PC-3 (cell line): Measurements from ENCODE around the gene DPYSL3. TPM values are rescaled to one million over a fixed set of nuclear protein-coding genes. Genes with fewer than 3 reads are reported as not detected.
A peak's percentile ranks its signal among the peaks of the same experiment; 100 is the strongest.

Source experiments
- ATAC-seq: fragments of 200-7000 bp; cut with Tn5 transposase; 2 replicates; pipeline ENCODE4 v1.9.1; 2020; ENCODE audit warnings: mild to moderate bottlenecking, moderate library complexity
- BruUV-seq: library from RNA; stranded (reverse); fragments of 400-500 nt; replicated peaks from 2 replicates; lab custom pipeline; 2021; lab: Mats Ljungman, UMichigan
- CTCF ChIA-PET: fragments of 300-600 bp; sonication (Branson Sonifier 250); formaldehyde crosslinking; loops from one replicate; lab custom pipeline; 2022; ENCODE audit warnings: antibody characterized with exemption; lab: Charles Lee
- POLR2A ChIA-PET: fragments of 300-600 bp; sonication (Branson Sonifier 250); formaldehyde crosslinking; loops from one replicate; lab custom pipeline; 2022; ENCODE audit warnings: antibody characterized with exemption; ENCODE audit not compliant: unreplicated experiment; lab: Charles Lee
- DNase-seq: peaks from one replicate; pipeline ENCODE4 v3.0.0-alpha.2; 2015
- H2AFZ ChIP-seq: fragments of 300-600 bp; sonication (generic); 2 replicates; pipeline ENCODE4 v1.6.0; 2016; ENCODE audit warnings: antibody characterized with exemption, low read length
- H3F3A ChIP-seq: fragments of 300-600 bp; sonication (generic); one replicate; pipeline ENCODE4 v1.6.0; 2017; ENCODE audit warnings: antibody characterized with exemption, low read length, control low read depth, mild to moderate bottlenecking; ENCODE audit not compliant: unreplicated experiment
- H3K27ac ChIP-seq: fragments of 300-600 bp; sonication (generic); 2 replicates; pipeline ENCODE4 v1.5.1; 2016; ENCODE audit warnings: mild to moderate bottlenecking, low read length
- H3K27me3 ChIP-seq: fragments of 300-600 bp; sonication (generic); 2 replicates; pipeline ENCODE4 v1.6.1; 2016; ENCODE audit warnings: low read length, mixed read lengths
- H3K36me3 ChIP-seq: fragments of 300-600 bp; sonication (generic); 2 replicates; pipeline ENCODE4 v1.6.1; 2016; ENCODE audit warnings: low read depth, mixed run types, low read length, mixed read lengths
- H3K4me1 ChIP-seq: fragments of 300-600 bp; sonication (generic); 2 replicates; pipeline ENCODE4 v1.5.1; 2016; ENCODE audit warnings: low read length; ENCODE audit not compliant: insufficient read depth
- H3K4me2 ChIP-seq: fragments of 300-600 bp; sonication (generic); 2 replicates; pipeline ENCODE4 v1.6.0; 2016; ENCODE audit warnings: low read length
- H3K4me3 ChIP-seq: fragments of 300-600 bp; sonication (generic); 2 replicates; pipeline ENCODE4 v1.5.1; 2016; ENCODE audit warnings: mild to moderate bottlenecking, low read length, mixed read lengths
- H3K79me2 ChIP-seq: fragments of 300-600 bp; sonication (generic); 2 replicates; pipeline ENCODE4 v1.6.1; 2017; ENCODE audit warnings: low read length, mixed read lengths
- H3K9ac ChIP-seq: fragments of 300-600 bp; sonication (generic); 2 replicates; pipeline ENCODE4 v1.6.0; 2016; ENCODE audit warnings: mild to moderate bottlenecking, low read length
- H3K9me2 ChIP-seq: fragments of 300-600 bp; sonication (generic); replicated peaks from 2 replicates; pipeline ENCODE4 v1.6.1; 2016; ENCODE audit warnings: mixed run types, low read length, mixed read lengths
- H3K9me3 ChIP-seq: fragments of 300-600 bp; sonication (generic); 2 replicates; pipeline ENCODE4 v1.6.1; 2016; ENCODE audit warnings: low read length, mixed read lengths
- H4K20me1 ChIP-seq: fragments of 300-600 bp; sonication (generic); 2 replicates; pipeline ENCODE4 v1.6.1; 2016; ENCODE audit warnings: low read length, mixed read lengths
- EZH2 ChIP-seq: fragments of 300-600 bp; sonication (generic); IDR thresholded peaks from one replicate; pipeline ENCODE4 v1.6.1; 2017; ENCODE audit warnings: antibody characterized with exemption, mild to moderate bottlenecking, low read length; ENCODE audit not compliant: unreplicated experiment
- EZH2phosphoT487 ChIP-seq: fragments of 300-600 bp; sonication (generic); IDR thresholded peaks from 2 replicates; pipeline ENCODE4 v1.6.1; 2018; ENCODE audit warnings: mild to moderate bottlenecking, antibody characterized with exemption, low read length, borderline replicate concordance
- intact Hi-C: fragments of 100-400 bp; cut with micrococcal nuclease; formaldehyde crosslinking; loops from 2 replicates; pipeline ENCODE4 v1.9.0; 2023
- total RNA-seq: library from RNA; depleted of rRNA; stranded (reverse); fragments of >200 nt; gene quantifications from 2 replicates; pipeline ENCODE4 v1.2.3, GENCODE V29; 2014
- TF ChIP-seq, protein P1 (sequence below): fragments of 300-600 bp; sonication (generic); conservative IDR thresholded peaks from 2 replicates; pipeline ENCODE4 v1.5.1; 2017; ENCODE audit warnings: antibody characterized with exemption, low read depth, mild to moderate bottlenecking, low read length

The DPYSL3 gene
- total RNA-seq, 1 experiment from 2014 or later = 20.6 TPM

GRCh38 chr5:147361441-147362175 is 148.3 kb downstream of the DPYSL3 start:
- H3F3A ChIP-seq = no peaks in the 10 kb centered on the region
- H3K9ac ChIP-seq = no peak overlapping the region
- DNase-seq = peak; percentile 29
- TF ChIP-seq EZH2phosphoT487 (no peak), EZH2 (no peak)
- TF ChIP-seq, protein P1, sequence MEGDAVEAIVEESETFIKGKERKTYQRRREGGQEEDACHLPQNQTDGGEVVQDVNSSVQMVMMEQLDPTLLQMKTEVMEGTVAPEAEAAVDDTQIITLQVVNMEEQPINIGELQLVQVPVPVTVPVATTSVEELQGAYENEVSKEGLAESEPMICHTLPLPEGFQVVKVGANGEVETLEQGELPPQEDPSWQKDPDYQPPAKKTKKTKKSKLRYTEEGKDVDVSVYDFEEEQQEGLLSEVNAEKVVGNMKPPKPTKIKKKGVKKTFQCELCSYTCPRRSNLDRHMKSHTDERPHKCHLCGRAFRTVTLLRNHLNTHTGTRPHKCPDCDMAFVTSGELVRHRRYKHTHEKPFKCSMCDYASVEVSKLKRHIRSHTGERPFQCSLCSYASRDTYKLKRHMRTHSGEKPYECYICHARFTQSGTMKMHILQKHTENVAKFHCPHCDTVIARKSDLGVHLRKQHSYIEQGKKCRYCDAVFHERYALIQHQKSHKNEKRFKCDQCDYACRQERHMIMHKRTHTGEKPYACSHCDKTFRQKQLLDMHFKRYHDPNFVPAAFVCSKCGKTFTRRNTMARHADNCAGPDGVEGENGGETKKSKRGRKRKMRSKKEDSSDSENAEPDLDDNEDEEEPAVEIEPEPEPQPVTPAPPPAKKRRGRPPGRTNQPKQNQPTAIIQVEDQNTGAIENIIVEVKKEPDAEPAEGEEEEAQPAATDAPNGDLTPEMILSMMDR = no peak
- BruUV-seq = no TSS peak
- no peaks in the 10 kb centered on the region for H3K79me2 ChIP-seq
- ChIA-PET CTCF (no interaction called here), POLR2A (no interaction called here)
- H3K9me2 ChIP-seq = no peaks in the 10 kb centered on the region
- no peak overlapping the region for H3K4me2 ChIP-seq
- peaks cover 35% of the 10 kb centered on the region for H3K4me1 ChIP-seq
- no peak overlapping the region for H2AFZ ChIP-seq
- H3K36me3 ChIP-seq = no peaks in the 10 kb centered on the region
- no peaks in the 10 kb centered on the region for H3K27me3 ChIP-seq
- intact Hi-C loops = no loop called here
- H3K4me3 ChIP-seq = no peak overlapping the region
- H3K27ac ChIP-seq = no peak overlapping the region
- no peaks in the 10 kb centered on the region for H4K20me1 ChIP-seq
- H3K9me3 ChIP-seq = no peaks in the 10 kb centered on the region
- peak; percentile 54 for ATAC-seq

GRCh38 chr5:147360816-147361215 is 149.1 kb downstream of the DPYSL3 start:
- no peak overlapping the region for H3K9ac ChIP-seq
- DNase-seq (no peak), ATAC-seq (no peak)
- ChIA-PET CTCF (no interaction called here), POLR2A (no interaction called here)
- H2AFZ ChIP-seq = no peak overlapping the region
- no peaks in the 10 kb centered on the region for H3F3A ChIP-seq
- intact Hi-C loops = no loop called here
- no peak overlapping the region for H3K4me2 ChIP-seq
- peaks cover 35% of the 10 kb centered on the region for H3K4me1 ChIP-seq
- no peaks in the 10 kb centered on the region for H3K27me3 ChIP-seq
- H3K36me3 ChIP-seq = no peaks in the 10 kb centered on the region
- no peaks in the 10 kb centered on the region for H3K79me2 ChIP-seq
- TF ChIP-seq EZH2 = no peak
- no peak for TF ChIP-seq EZH2phosphoT487
- no TSS peak for BruUV-seq
- no peaks in the 10 kb centered on the region for H4K20me1 ChIP-seq
- H3K9me3 ChIP-seq = no peaks in the 10 kb centered on the region
- H3K9me2 ChIP-seq = no peaks in the 10 kb centered on the region
- H3K27ac ChIP-seq = no peak overlapping the region
- no peak overlapping the region for H3K4me3 ChIP-seq

GRCh38 chr5:147359581-147359980 is 150.3 kb downstream of the DPYSL3 start:
- no TSS peak for BruUV-seq
- Histone ChIP-seq H3K9me3 (no peaks in the 10 kb centered on the region), H3K4me2 (peak overlapping the region; percentile 51; the same call in 1 of the 2 replicates), H3K4me3 (no peak overlapping the region), H3K36me3 (no peaks in the 10 kb centered on the region), H4K20me1 (no peaks in the 10 kb centered on the region), H3K4me1 (peaks cover 35% of the 10 kb centered on the region), H2AFZ (no peak overlapping the region), H3K27ac (no peak overlapping the region), H3K79me2 (no peaks in the 10 kb centered on the region), H3K9me2 (no peaks in the 10 kb centered on the region), H3K9ac (no peak overlapping the region), H3K27me3 (no peaks in the 10 kb centered on the region), H3F3A (no peaks in the 10 kb centered on the region)
- intact Hi-C loops = loop anchor here (1.0 kb wide), 1 partner anchor 11 kb away; no protein-coding TSS in a partner anchor
- TF ChIP-seq EZH2 (no peak), EZH2phosphoT487 (no peak)
- TF ChIP-seq, protein P1 = no peak
- ChIA-PET CTCF (no interaction called here), POLR2A (no interaction called here)
- ATAC-seq = peak; percentile 27
- peak; percentile 8 for DNase-seq
